ENCODE measurements around the gene CLTB.

- TF ChIP-seq SUZ12 (IDR thresholded peaks at IDR 0.05; ENCODE audit: unreplicated experiment) (no peak), ZBTB33 (IDR thresholded peaks at IDR 0.05) (no peak), FOXM1 (IDR thresholded peaks at IDR 0.05; ENCODE audit: low read depth, low read length) (no peak), POLR2A (IDR thresholded peaks at IDR 0.05; ENCODE audit: low read depth, low read length) (no peak), ZZZ3 (IDR thresholded peaks at IDR 0.05; ENCODE audit: control insufficient read depth, insufficient read length, low read depth) (no peak), SMAD1 (IDR thresholded peaks at IDR 0.05; ENCODE audit: low read depth, partially characterized antibody) (no peak), RBBP5 (conservative IDR thresholded peaks at IDR 0.05) (no peak), CEBPB (IDR thresholded peaks at IDR 0.05; ENCODE audit: borderline replicate concordance in 1 of 2, low read depth in 2 of 2, low read length in 2 of 2) (no peak), FOXK2 (IDR thresholded peaks at IDR 0.05) (no peak), CBX3 (IDR thresholded peaks at IDR 0.05; ENCODE audit: borderline replicate concordance, low read depth) (no peak)
- TF ChIP-seq, protein P1, sequence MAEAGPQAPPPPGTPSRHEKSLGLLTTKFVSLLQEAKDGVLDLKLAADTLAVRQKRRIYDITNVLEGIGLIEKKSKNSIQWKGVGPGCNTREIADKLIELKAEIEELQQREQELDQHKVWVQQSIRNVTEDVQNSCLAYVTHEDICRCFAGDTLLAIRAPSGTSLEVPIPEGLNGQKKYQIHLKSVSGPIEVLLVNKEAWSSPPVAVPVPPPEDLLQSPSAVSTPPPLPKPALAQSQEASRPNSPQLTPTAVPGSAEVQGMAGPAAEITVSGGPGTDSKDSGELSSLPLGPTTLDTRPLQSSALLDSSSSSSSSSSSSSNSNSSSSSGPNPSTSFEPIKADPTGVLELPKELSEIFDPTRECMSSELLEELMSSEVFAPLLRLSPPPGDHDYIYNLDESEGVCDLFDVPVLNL (IDR thresholded peaks at IDR 0.05; ENCODE audit: low read depth, low read length): no peak
- TF ChIP-seq, protein P2, sequence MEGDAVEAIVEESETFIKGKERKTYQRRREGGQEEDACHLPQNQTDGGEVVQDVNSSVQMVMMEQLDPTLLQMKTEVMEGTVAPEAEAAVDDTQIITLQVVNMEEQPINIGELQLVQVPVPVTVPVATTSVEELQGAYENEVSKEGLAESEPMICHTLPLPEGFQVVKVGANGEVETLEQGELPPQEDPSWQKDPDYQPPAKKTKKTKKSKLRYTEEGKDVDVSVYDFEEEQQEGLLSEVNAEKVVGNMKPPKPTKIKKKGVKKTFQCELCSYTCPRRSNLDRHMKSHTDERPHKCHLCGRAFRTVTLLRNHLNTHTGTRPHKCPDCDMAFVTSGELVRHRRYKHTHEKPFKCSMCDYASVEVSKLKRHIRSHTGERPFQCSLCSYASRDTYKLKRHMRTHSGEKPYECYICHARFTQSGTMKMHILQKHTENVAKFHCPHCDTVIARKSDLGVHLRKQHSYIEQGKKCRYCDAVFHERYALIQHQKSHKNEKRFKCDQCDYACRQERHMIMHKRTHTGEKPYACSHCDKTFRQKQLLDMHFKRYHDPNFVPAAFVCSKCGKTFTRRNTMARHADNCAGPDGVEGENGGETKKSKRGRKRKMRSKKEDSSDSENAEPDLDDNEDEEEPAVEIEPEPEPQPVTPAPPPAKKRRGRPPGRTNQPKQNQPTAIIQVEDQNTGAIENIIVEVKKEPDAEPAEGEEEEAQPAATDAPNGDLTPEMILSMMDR (IDR thresholded peaks at IDR 0.05 in 2 of 3, conservative IDR thresholded peaks at IDR 0.05 in 1 of 3; ENCODE audit: control insufficient read depth in 2 of 3, extremely low read depth in 1 of 3, insufficient read depth in 1 of 3, low read depth in 3 of 3, low read length in 3 of 3): no peak
Measured at GRCh38 chr5:176350416-176350815, 65.9 kb downstream of the CLTB start.

All from GM12878 (cell line).